ENCODE results near the gene TSPAN12.

GRCh38 chr7:120852700-120853099 lies 5.2 kb downstream of the TSPAN12 start:
- TF ChIP-seq, protein P1, sequence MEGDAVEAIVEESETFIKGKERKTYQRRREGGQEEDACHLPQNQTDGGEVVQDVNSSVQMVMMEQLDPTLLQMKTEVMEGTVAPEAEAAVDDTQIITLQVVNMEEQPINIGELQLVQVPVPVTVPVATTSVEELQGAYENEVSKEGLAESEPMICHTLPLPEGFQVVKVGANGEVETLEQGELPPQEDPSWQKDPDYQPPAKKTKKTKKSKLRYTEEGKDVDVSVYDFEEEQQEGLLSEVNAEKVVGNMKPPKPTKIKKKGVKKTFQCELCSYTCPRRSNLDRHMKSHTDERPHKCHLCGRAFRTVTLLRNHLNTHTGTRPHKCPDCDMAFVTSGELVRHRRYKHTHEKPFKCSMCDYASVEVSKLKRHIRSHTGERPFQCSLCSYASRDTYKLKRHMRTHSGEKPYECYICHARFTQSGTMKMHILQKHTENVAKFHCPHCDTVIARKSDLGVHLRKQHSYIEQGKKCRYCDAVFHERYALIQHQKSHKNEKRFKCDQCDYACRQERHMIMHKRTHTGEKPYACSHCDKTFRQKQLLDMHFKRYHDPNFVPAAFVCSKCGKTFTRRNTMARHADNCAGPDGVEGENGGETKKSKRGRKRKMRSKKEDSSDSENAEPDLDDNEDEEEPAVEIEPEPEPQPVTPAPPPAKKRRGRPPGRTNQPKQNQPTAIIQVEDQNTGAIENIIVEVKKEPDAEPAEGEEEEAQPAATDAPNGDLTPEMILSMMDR (conservative IDR thresholded peaks at IDR 0.05 in 1 of 2, IDR thresholded peaks at IDR 0.05 in 1 of 2; ENCODE audit: low read depth in 1 of 2, low read length in 2 of 2) = no peak
- TF ChIP-seq EZH2 (IDR thresholded peaks at IDR 0.05; ENCODE audit: low read length, missing control alignments) = no peak
